K562 (cell line): ENCODE data around the gene CNOT6. TPM values are rescaled to one million over a fixed set of nuclear protein-coding genes. Genes with fewer than 3 reads are reported as not detected.
A peak's percentile ranks its signal among the peaks of the same experiment; 100 is the strongest.

Source experiments
- CREB3L1 ChIP-seq: fragments of 450-650 bp; IDR thresholded peaks from 2 replicates; pipeline ENCODE4 v1.6.1; 2014; ENCODE audit warnings: low read depth, mild to moderate bottlenecking, moderate library complexity, borderline replicate concordance
- ELF4 ChIP-seq: fragments of 450-650 bp; formaldehyde crosslinking; IDR thresholded peaks from 2 replicates; pipeline ENCODE4 v1.4.0; 2022; ENCODE audit warnings: missing genetic modification characterization
- HDAC1 ChIP-seq, 2 experiments: fragments of 450-650 bp; IDR thresholded peaks; 2 replicates each; pipeline ENCODE4 v1.6.1; 2016 to 2017; ENCODE audit warnings: inconsistent platforms in 1 of 2, mild to moderate bottlenecking in 1 of 2, moderate library complexity in 1 of 2
- HDGF ChIP-seq: fragments of 450-650 bp; IDR thresholded peaks from 2 replicates; pipeline ENCODE4 v1.6.1; 2016
- HIVEP1 ChIP-seq: fragments of 250-450 bp; sonication (Bioruptor Pico); IDR thresholded peaks from 2 replicates; pipeline ENCODE4 v1.4.0; 2020; ENCODE audit warnings: mild to moderate bottlenecking
- HNRNPL ChIP-seq: fragments of 200-400 bp; formaldehyde crosslinking; IDR thresholded peaks from 2 replicates; pipeline ENCODE4 v1.6.1; 2017; ENCODE audit warnings: low read depth, mild to moderate bottlenecking, low read length
- LARP7 ChIP-seq: fragments of 450-650 bp; IDR thresholded peaks from 2 replicates; pipeline ENCODE4 v1.6.1; 2016
- MAX ChIP-seq: sonication (generic); formaldehyde crosslinking; IDR thresholded peaks from 2 replicates; pipeline ENCODE4 v1.9.0; 2022; ENCODE audit warnings: mild to moderate bottlenecking, missing genetic modification reagents
- NONO ChIP-seq, 2 experiments: fragments of 200-400 bp in 1 of 2; fragments of 450-650 bp in 1 of 2; formaldehyde crosslinking in 1 of 2; IDR thresholded peaks; 2 replicates each; pipeline ENCODE4 v1.6.1; 2017; ENCODE audit warnings: low read depth in 2 of 2, mild to moderate bottlenecking in 2 of 2, moderate library complexity in 2 of 2, low read length in 1 of 2
- TEAD1 ChIP-seq, 2 experiments: fragments of 450-650 bp in 1 of 2; sonication (generic) in 1 of 2; formaldehyde crosslinking; IDR thresholded peaks; 2 replicates each; pipeline versions ENCODE4 v1.4.0 to v1.8.0; 2020 to 2022; ENCODE audit warnings: mild to moderate bottlenecking in 2 of 2, missing genetic modification reagents in 1 of 2
- THAP12 ChIP-seq: fragments of 250-450 bp; sonication (Bioruptor Pico); IDR thresholded peaks from 2 replicates; pipeline ENCODE4 v1.9.0; 2021; ENCODE audit warnings: mild to moderate bottlenecking, inconsistent platforms
- ZBTB11 ChIP-seq, 3 experiments: fragments of 200-800 bp in 1 of 3; fragments of 250-450 bp in 1 of 3; fragments of 450-650 bp in 1 of 3; sonication (Bioruptor Pico) in 1 of 3; sonication (Bioruptor generic) in 1 of 3; formaldehyde crosslinking in 1 of 3; IDR thresholded peaks; 2 replicates each; pipeline versions ENCODE4 v1.6.1 to v1.8.0; 2016 to 2022; ENCODE audit warnings: mild to moderate bottlenecking in 2 of 3, missing genetic modification characterization in 2 of 3, missing compliant biosample characterization in 1 of 3, moderate library complexity in 1 of 3
- polyA plus RNA-seq, 8 experiments: library from polyadenylated mRNA; depleted of rRNA in 4 of 8; stranded (reverse) in 5 of 8; unstranded in 3 of 8; fragments of >200 nt; fragmentation: Nextera tagmentation in 2 of 8; fragmentation: Illumina TruSeq in 1 of 8; extraction: Ambion mirVana in 2 of 8; extraction: Trizol in 1 of 8; gene quantifications; 2 replicates each; pipeline versions ENCODE4 v1.2.1 to v1.2.3, GENCODE V29; 2011 to 2014; ENCODE audit warnings: inconsistent platforms in 1 of 8, missing spikeins in 1 of 8
- total RNA-seq, 7 experiments: library from RNA; depleted of rRNA in 6 of 7; stranded (reverse); fragments of >200 nt in 6 of 7; fragmentation: Illumina TruSeq in 2 of 7; extraction: Trizol in 2 of 7; gene quantifications; 2 replicates each; pipeline versions ENCODE4 v1.2.1 to v1.2.3, GENCODE V29; 2011 to 2021; ENCODE audit warnings: low replicate concordance in 1 of 7
- TF ChIP-seq, protein P1 (sequence below): sonication (generic); formaldehyde crosslinking; IDR thresholded peaks from 2 replicates; pipeline ENCODE4 v1.4.0; 2020; ENCODE audit warnings: mild to moderate bottlenecking, missing genetic modification reagents
- TF ChIP-seq, protein P2 (sequence below): sonication (generic); formaldehyde crosslinking; IDR thresholded peaks from 2 replicates; pipeline ENCODE4 v1.8.0; 2022; ENCODE audit warnings: missing genetic modification reagents, mild to moderate bottlenecking, borderline replicate concordance

CNOT6 gene
- total and polyA plus RNA-seq, 9 of the 15 experiments (the other 6 are each of a cell fraction or from before 2014, with no cell fraction given), result 4.9 to 32.4 (median 14.0) TPM

DNA sequence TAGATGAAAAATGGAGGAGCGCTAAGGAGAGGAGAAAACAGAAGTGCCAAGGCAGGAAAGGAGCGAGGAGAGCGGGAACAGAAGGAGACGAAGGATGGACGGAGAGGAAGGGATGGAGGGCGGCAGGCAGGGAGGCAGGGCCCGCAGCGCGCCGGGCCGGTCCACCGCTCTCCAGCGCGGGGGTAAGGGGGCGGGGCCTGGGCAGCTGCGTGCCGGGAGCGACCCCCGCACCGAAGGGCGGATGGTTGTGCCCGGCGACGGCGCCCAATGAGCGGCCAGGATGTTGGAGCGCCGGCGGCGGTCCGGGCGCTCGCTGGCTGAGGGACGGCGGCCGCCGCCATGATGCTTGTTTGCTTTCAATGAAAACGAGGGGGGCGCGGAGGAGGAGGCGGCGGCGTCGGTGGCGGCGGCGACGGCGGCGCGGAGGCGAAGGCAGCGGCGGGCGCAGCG, at the start of gene CNOT6 (continued):
- TF ChIP-seq ZBTB11 (CRISPR knock-in tag; IDR thresholded peaks at IDR 0.05) (no peak), THAP12 (CRISPR knock-in tag) (0 out of 2 replicates have a peak, but pooled peaks have one; percentile 10), HDGF (no peak), HDAC1 (IDR thresholded peaks at IDR 0.05) (peak in 1 of 2 experiments; percentile 91; a peak in 2 of 4 replicates), CREB3L1 (0 out of 2 replicates have a peak, but pooled peaks have one; percentile 37), HIVEP1 (CRISPR knock-in tag) (no peak), HNRNPL (no peak), LARP7 (no peak), TEAD1 (CRISPR knock-in tag; IDR thresholded peaks at IDR 0.05) (peak in 1 of 2 experiments; percentile 92; a peak in 2 of 4 replicates), MAX (CRISPR knock-in tag) (peak; percentile 80), ELF4 (CRISPR knock-in tag) (peak; percentile 96; the same call in 1 of the 2 replicates), NONO (IDR thresholded peaks at IDR 0.05; ENCODE audit: low read depth in 2 of 2, low read length in 1 of 2) (peak; percentile 9 to 99; a peak in 2 of 4 replicates)
- TF ChIP-seq, protein P1, sequence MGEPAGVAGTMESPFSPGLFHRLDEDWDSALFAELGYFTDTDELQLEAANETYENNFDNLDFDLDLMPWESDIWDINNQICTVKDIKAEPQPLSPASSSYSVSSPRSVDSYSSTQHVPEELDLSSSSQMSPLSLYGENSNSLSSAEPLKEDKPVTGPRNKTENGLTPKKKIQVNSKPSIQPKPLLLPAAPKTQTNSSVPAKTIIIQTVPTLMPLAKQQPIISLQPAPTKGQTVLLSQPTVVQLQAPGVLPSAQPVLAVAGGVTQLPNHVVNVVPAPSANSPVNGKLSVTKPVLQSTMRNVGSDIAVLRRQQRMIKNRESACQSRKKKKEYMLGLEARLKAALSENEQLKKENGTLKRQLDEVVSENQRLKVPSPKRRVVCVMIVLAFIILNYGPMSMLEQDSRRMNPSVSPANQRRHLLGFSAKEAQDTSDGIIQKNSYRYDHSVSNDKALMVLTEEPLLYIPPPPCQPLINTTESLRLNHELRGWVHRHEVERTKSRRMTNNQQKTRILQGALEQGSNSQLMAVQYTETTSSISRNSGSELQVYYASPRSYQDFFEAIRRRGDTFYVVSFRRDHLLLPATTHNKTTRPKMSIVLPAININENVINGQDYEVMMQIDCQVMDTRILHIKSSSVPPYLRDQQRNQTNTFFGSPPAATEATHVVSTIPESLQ (CRISPR knock-in tag), result no peak
- TF ChIP-seq, protein P2, sequence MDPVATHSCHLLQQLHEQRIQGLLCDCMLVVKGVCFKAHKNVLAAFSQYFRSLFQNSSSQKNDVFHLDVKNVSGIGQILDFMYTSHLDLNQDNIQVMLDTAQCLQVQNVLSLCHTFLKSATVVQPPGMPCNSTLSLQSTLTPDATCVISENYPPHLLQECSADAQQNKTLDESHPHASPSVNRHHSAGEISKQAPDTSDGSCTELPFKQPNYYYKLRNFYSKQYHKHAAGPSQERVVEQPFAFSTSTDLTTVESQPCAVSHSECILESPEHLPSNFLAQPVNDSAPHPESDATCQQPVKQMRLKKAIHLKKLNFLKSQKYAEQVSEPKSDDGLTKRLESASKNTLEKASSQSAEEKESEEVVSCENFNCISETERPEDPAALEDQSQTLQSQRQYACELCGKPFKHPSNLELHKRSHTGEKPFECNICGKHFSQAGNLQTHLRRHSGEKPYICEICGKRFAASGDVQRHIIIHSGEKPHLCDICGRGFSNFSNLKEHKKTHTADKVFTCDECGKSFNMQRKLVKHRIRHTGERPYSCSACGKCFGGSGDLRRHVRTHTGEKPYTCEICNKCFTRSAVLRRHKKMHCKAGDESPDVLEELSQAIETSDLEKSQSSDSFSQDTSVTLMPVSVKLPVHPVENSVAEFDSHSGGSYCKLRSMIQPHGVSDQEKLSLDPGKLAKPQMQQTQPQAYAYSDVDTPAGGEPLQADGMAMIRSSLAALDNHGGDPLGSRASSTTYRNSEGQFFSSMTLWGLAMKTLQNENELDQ (CRISPR knock-in tag), result no peak
